ENCODE results near the gene AGER. TPM values are rescaled to one million over a fixed set of nuclear protein-coding genes. Genes with fewer than 3 reads are reported as not detected.

Gene AGER
- total and polyA plus RNA-seq, 9 of the 15 experiments (the other 6 are each of a cell fraction or from before 2014, with no cell fraction given) = 1.2 to 11.5 (median 4.1) TPM

- no peak for TF ChIP-seq CREB5 (CRISPR knock-in tag; IDR thresholded peaks at IDR 0.05)
- no peak for TF ChIP-seq CHD4 (IDR thresholded peaks at IDR 0.05; ENCODE audit: insufficient read depth, insufficient replicate concordance, low read depth, low read length, poor library complexity, severe bottlenecking)
- no peak for TF ChIP-seq ZBTB8A (IDR thresholded peaks at IDR 0.05; ENCODE audit: partially characterized antibody)
- peak; percentile 75 for TF ChIP-seq TRIM28 (IDR thresholded peaks at IDR 0.05)
- no peak; the same call in 1 of the 2 replicates for TF ChIP-seq BACH1 (tag; IDR thresholded peaks at IDR 0.05)
- TF ChIP-seq ZNF384 (IDR thresholded peaks at IDR 0.05; ENCODE audit: low read depth, low read length) = no peak
- peak; percentile 80; the same call in 1 of the 2 replicates for TF ChIP-seq ZBED1 (IDR thresholded peaks at IDR 0.05)
- TF ChIP-seq GATAD2A (IDR thresholded peaks at IDR 0.05) = peak; percentile 69; the same call in 1 of the 2 replicates
- TF ChIP-seq ZNF354B (CRISPR knock-in tag; IDR thresholded peaks at IDR 0.05) = peak; percentile 18; the same call in 1 of the 2 replicates
- no peak for TF ChIP-seq CHD7 (IDR thresholded peaks at IDR 0.05; ENCODE audit: low read depth, low read length)
- TF ChIP-seq ZNF212 (CRISPR knock-in tag; IDR thresholded peaks at IDR 0.05) = 0 out of 2 replicates have a peak, but pooled peaks have one; percentile 22
- peak; percentile 94 for TF ChIP-seq DMBX1 (CRISPR knock-in tag; IDR thresholded peaks at IDR 0.05; ENCODE audit: borderline replicate concordance)
- no peak for TF ChIP-seq NR0B1 (IDR thresholded peaks at IDR 0.05; ENCODE audit: partially characterized antibody)
- TF ChIP-seq NR2C1 (IDR thresholded peaks at IDR 0.05) = peak; percentile 68; the same call in 1 of the 2 replicates
- peak; percentile 78 for TF ChIP-seq NR2C1 (tag; IDR thresholded peaks at IDR 0.05)
- TF ChIP-seq HNRNPUL1 (IDR thresholded peaks at IDR 0.05; ENCODE audit: low read length) = no peak
These were observed 52.6 kb downstream of the AGER start (continued) for GRCh38 chr6:32131439-32131948.
